Measurements from ENCODE around the gene PPM1F.

DNA sequence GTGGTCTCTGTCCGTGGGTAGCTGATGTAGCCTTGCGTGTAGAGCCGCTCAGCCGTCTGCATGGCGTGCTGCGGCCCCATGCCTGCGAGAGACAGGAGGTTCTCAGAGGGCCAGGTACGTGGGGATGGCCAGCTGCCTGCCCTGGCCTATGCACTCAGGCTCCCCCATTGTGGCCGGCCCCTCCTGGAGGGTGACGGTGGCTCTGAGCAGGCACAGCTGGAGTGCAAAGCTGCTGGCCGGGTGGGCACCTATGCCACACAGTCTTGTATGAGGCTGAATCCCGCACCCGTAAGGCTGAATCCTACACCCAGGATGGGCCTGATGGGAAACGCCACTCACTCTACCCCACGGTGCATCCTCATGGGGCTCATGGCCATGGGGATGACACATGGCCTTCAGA, 11.6 kb upstream of the PPM1F start:
- TF ChIP-seq SP1 (IDR thresholded peaks at IDR 0.05) (no peak), SUZ12 (IDR thresholded peaks at IDR 0.05) (no peak), BHLHE40 (IDR thresholded peaks at IDR 0.05; ENCODE audit: borderline replicate concordance) (no peak), FOXM1 (IDR thresholded peaks at IDR 0.05; ENCODE audit: borderline replicate concordance) (no peak), FOXA1 (IDR thresholded peaks at IDR 0.05) (no peak), HDGF (IDR thresholded peaks at IDR 0.05; ENCODE audit: borderline replicate concordance) (no peak), NFRKB (IDR thresholded peaks at IDR 0.05) (no peak), ELF4 (IDR thresholded peaks at IDR 0.05) (no peak), ARNT (IDR thresholded peaks at IDR 0.05) (no peak), ZNF384 (IDR thresholded peaks at IDR 0.05) (no peak), FOXK2 (IDR thresholded peaks at IDR 0.05) (no peak)
